Measurements from ENCODE around the gene IL2RA. TPM values are rescaled to one million over a fixed set of nuclear protein-coding genes. Genes with fewer than 3 reads are reported as not detected.

IL2RA gene
- total RNA-seq, 2 experiments from 2014 or later, result 1,215 to 1,272 TPM

DNA sequence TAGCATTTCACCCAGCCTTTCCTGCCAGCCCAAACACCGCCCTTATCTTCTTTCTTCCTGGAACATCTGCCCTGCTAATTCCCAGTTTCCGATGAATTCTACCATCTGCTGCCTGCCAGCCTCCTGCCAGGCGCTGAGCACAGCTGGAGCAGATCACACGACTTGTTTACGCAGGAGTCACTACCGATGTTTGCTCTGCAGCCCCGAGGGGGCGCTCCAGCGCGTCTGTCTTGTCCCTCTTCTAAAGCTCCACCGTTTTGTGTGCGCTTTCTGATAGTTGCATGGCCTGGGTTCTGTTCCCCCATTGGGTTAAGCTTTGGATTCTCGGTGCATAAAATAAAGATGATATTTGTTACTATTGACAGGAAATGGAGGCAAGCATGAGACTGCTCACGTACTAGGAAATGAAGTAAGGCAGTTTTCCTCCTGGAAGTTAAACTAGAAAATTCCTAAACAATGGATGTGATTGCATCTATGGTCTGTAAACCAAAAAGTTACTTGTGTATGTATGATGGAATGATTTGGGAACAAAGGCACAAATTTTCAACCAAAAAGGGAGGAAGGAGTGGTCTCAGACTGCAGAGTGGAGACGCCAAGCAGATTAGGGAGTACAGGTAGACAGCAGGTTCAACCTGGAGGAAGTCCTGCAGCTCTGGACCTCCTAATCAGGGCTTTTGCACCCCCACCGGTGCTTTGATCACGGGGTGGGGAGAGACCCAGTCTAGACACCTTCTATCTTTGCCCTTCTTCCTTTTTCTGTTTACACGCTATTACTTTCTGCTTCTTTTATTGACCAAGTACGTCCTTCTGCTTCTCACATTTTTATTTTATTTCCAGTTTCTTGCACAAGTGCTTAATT lies 24.4 kb upstream of the IL2RA start:
- POLR2A ChIA-PET, result interaction anchor here (0.6 to 1.9 kb wide), 7 partner anchors 9 to 40 kb away, joined by 3 to 11 read pairs (median 4); no protein-coding TSS in a partner anchor

DNA sequence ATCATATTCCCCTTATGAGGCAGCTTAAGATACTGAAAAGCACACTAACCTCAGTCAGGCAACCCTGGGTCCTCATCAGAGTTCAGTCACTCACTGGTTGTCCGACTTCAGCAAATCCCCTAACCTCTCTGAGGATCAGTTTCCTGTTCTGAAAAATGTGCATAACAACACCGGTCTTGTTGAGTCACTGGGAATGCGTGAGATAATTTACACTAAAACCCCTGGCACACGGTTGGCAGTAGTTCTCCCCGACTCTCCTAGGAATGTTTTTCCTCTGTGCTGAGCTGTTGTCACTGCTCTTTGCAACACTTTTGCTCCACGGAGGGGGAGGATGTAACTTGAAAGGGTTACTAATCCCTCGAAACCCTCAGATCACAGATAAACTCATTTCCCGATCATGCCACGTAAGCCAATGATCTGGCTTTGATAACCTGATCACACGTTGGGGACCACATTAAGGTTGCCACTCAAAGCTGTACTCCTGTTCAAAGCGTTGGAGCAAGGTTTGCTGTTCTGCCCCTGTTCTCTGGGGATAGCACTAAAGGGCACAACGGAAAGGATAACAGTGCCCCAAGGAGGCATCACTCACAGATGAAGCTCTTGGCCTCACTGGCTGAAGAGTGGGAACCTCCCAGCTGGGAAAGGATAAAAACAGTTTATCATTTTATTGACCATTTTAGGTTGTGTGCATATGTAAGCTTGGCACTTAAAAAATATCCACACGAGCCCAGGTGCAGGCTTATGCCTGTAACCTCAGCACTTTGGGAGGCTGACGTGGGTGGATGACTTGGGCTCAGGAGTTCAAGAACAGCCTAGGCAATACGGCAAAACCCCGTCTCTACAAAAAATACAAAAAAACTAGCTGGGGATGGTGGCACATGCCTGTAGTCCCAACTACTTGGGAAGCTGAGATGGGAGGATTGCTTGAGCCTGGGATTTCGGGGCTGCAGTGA lies 21.6 kb upstream of the IL2RA start:
- ChIA-PET CTCF (interaction anchor here (0.6 to 4.7 kb wide), 16 partner anchors 8 to 318 kb away, joined by 3 to 52 read pairs (median 5); partner anchors contain the start of genes IL2RA and PFKFB3), POLR2A (interaction anchor here (0.5 to 2.6 kb wide), 15 partner anchors 9 to 265 kb away, joined by 3 to 28 read pairs (median 4); partner anchors contain the start of genes IL2RA and PFKFB3)

More for the DNA sequence above, 24.4 kb upstream of the IL2RA start:
- CTCF ChIA-PET, result interaction anchor here (0.6 to 2.6 kb wide), 21 partner anchors 12 to 984 kb away, joined by 3 to 22 read pairs (median 4); partner anchors contain the start of genes IL2RA and PFKFB3

DNA sequence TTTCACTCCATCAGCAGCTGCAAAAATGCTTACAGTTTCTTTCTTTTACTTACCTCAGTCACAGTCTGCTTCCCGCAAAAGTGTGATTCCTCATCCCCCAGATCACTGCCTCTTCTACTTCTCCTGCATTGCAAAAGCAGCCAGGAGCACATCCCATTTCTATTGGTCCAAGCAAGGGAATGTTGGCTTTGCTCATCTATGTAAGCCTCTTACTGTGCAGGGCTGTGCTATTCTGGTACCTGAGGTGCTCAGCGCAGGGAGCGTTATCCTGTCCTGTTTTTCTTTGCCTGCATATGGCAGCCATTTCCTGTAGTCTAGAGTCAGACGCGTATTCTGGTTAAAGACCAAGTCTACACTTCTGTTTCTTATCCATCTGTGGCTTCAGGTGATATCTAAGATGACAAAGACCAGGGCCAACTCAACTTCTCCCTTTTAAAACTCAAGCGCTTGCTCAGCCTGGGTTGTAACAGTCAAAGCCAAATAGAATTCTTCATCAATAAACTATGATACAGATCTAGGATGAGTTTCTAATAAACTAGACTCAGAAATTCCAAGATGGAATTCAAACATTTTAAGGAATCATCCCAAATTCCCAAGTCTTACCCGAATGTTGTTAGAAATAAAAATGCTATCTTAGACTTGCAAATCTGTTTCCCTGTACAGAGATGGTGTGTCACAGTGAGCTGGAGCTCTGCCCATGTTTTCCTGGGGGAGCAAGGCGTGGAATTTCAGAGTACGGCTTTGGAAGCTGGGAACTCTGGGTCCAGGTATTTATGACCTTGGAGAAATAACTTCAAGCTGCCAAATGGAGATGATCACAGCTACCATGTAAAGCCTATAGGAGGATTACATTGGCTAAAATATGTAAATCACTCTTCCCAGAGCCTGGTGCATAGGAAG lies 20.6 kb upstream of the IL2RA start:
- CTCF ChIA-PET, result interaction anchor here (0.9 to 4.7 kb wide), 9 partner anchors 9 to 120 kb away, joined by 4 to 52 read pairs (median 8); partner anchors contain the start of gene PFKFB3
- POLR2A ChIA-PET, result interaction anchor here (0.5 to 2.6 kb wide), 9 partner anchors 8 to 37 kb away, joined by 3 to 28 read pairs (median 7); partner anchors contain the start of gene IL2RA

DNA sequence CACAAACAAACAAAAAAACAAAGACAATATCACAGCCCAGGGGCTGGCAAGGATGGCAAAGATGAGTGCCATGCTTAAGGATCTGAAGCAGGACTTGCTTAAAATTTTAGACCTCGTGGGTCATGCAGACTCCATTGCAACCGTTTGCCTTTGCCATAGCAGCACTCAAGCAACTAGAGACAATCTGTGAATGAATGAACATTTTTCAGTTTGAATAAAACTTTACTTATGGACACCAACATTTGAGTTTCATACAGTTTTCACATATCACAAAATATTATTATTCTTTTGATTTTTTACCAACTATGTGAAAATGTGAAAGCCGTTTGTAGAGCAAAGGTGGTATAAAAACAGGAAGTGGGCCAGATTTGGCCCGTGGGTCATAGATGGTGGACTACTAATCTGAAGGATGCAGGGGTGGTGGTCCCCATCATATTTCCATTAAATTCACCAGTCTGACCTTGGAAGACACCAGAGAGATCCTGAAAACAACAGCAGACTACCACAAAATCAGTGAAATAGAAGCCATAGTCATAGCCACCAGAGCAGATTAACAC lies 18.3 kb upstream of the IL2RA start:
- CTCF ChIA-PET, result interaction anchor here (4.7 kb wide), 1 partner anchor 8 kb away, joined by 52 read pairs; no protein-coding TSS in a partner anchor
- POLR2A ChIA-PET, result no interaction called here

DNA sequence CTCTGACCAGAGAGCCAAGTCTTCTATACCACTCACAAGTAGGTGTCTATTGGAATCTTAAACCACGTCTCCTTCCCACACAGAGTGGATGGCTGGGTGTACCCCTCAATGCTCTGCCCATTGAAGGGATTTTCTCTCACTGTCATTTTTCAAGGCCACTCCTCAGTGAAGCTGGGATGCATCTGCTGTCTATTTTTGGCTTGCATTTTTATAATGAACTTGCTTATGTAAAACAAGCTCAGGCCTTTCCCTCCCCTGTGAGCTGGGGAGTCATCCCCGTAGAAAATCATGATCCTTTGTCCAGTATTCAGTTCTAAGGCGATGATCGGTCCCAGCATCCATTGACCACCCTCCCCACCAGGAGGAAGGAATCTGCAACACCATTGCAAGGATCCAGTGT lies 16.9 kb upstream of the IL2RA start:
- ChIA-PET CTCF (interaction anchor here (1.2 kb wide), 1 partner anchor 12 kb away, joined by 3 read pairs; no protein-coding TSS in a partner anchor), POLR2A (no interaction called here)

DNA sequence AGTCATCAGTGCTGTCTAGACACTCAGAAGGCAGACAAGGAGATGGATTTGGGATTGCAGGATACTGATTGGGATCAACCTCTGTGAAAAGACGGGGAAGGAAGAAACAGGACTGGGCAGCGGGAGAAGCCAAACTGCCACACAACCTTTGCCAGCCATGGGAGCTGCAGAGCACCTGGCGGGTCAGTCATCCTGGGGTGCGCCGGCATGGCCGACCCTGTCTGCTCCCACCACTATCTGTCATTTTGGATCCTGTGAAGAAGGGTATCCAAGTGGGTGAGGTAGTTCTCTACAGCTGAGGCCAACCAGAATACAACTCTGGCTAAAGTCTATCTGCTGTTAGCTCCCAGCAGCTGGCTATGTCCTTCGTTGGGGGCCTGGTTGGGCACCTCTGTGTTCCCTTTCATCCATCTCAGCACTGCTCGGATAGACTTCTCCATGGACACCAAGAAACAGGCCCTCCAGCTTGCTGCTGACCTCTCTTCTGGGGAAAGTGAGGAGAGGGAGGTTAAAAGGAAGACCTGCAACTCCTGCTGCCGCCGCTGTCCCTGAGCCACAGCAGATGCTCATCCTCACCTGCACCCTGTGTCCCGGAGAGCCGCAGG lies 15.0 kb upstream of the IL2RA start:
- CTCF ChIA-PET, result no interaction called here
- POLR2A ChIA-PET, result interaction anchor here (1.0 kb wide), 1 partner anchor 10 kb away, joined by 3 read pairs; no protein-coding TSS in a partner anchor

DNA sequence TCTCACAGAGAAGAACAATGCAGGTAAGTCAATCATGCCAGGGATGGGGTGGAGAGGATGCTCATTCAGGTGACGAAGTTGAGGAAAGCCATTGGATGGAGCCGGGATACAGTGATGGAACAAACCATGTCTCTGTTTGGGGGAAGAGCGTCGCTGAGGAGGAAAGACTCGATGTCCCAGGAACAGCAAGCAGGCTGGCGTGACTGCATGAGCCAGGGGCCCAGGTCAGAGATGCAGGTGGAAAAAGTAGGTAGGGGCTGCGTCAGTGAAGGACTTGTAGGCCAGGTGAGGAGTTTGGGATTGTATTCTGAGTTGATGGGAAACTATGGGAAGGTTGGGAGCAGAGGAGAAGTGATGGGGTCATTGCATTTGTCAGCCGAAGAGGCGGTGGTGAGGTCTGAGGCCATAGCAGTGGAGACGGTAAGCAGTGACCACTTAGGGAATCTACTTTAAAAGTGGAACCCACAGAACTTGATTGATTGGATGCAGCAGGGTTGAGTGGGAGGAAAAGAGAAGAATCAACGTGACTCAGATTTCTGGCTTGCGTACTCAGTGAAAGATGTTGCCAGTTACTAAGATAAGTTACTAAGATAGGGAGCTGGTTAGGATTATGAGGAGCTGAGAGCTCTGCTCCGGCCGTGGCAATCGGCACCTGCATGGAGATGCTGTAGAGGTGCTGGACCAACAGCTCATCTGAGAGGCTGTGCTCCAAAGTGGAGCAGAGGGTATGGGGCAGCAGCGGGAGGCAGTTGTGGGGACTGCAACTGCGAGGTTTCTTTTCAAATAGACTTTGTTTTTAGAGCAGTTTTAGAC lies 12.5 kb upstream of the IL2RA start:
- CTCF ChIA-PET, result interaction anchor here (1.1 to 6.6 kb wide), 4 partner anchors 8 to 23 kb away, joined by 3 to 52 read pairs (median 8); partner anchors contain the start of gene IL2RA
- POLR2A ChIA-PET, result interaction anchor here (0.5 to 4.1 kb wide), 9 partner anchors 9 to 273 kb away, joined by 3 to 41 read pairs (median 4); partner anchors contain the start of gene IL2RA

DNA sequence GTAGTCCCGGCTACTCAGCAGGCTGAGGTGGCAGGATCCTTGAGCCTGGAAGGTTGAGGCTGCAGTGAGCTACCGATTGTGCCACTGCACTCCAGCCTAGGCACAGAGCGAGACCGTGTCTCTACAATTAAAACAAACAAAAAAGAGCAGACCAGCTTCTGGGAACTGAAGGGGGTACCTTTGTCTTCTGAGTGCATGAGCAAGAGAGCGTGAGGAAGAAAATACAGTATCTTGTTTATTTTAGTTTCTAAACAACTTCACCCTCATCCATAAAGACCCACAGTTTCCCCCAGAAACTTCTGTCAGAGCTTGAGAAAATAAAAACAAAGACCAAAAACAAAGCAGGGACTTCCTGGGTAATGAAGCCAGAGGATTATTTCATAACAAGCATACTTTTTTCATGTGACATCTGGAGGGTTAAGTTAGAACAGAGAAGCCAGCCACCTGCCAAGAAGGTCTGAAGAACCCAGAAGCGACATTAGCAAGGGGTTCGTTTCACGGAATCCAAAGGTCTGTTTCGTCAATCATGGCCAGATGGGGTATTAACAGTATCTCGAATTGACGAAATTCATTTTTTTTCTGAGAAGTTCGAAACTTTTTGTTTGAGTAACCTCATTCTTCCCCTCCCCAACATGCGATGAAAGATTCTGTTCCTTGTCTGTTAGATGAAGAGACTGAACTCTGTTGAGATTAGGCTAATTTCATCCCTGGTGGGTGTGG lies 10.2 kb upstream of the IL2RA start:
- ChIA-PET POLR2A (interaction anchor here (1.1 to 4.1 kb wide), 6 partner anchors 10 to 25 kb away, joined by 3 to 41 read pairs (median 21); partner anchors contain the start of gene IL2RA), CTCF (interaction anchor here (1.1 to 6.6 kb wide), 8 partner anchors 10 to 26 kb away, joined by 3 to 52 read pairs (median 6); partner anchors contain the start of gene IL2RA)

DNA sequence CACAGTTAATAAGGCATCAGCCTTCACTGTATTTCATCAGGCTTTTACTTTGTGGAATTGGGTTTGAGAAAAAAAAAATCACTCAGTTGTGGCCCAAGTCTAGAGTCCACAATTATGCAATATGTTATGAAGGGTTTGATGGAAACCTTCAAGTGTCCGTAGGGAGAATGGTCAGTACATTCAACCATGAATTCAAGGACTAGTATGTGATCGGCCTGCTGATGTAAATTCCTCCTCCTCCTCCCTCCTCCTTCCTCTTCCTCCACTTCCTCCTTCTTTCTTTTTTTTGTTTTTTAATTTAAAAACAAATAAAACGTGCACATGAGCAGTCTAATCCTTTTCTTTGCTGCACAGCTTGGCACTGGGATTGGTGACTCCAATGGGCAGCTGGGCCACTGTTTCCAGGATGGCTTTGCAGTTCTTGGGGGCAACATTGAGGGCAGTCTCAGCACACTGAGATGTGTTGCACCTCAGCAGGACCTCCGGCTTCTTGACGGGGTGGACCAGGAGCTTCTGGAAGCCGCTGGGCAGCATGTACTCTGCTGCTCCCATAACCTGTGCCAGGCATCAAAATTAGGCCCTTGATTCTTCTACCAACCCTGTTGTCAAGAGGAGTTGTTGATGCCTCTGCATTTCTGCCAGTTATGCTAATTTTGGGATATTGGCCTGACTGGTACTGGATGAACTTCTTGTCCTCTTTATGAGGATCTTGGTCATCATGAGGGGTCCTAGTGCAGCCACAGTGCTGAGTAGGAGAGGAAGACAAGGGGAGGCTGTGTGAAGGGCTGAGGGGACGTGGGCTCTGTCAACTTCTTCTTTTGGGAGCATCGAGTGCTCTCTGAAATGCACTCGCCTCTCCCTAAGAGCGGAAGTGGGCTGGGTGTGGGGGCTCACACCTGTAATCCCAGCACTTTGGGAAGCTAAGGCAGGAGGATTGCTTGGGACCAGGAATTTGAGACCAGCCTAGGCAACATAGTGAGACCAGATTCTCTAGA lies 9.3 kb upstream of the IL2RA start:
- POLR2A ChIA-PET, result interaction anchor here (0.8 to 4.1 kb wide), 8 partner anchors 9 to 24 kb away, joined by 3 to 41 read pairs (median 14); partner anchors contain the start of gene IL2RA

DNA sequence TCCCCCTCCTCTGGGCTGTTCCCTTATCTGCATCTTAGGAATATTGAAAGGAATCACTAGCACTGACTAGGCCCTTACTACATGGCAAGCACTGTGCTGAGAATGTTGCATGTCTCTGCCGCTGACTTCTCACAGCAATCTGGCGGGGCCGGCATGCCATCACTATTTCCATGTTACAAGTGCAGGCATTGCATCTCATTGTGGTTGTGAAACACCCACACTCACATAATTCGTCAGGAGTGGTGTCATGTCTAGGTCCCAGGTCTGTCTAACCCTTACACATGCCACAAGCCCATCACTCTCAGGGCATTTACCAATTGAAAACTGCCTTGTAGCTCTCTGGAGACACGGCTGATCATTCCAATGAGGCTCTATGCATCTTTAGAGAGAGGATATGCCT lies 8.5 kb upstream of the IL2RA start:
- CTCF ChIA-PET, result interaction anchor here (0.9 to 6.6 kb wide), 5 partner anchors 8 to 19 kb away, joined by 3 to 52 read pairs (median 5); partner anchors contain the start of gene IL2RA
- POLR2A ChIA-PET, result interaction anchor here (0.8 to 4.1 kb wide), 4 partner anchors 8 to 20 kb away, joined by 5 to 22 read pairs (median 14); partner anchors contain the start of gene IL2RA

More for the DNA sequence above, 9.3 kb upstream of the IL2RA start:
- CTCF ChIA-PET, result interaction anchor here (0.9 to 6.6 kb wide), 6 partner anchors 9 to 25 kb away, joined by 3 to 52 read pairs (median 9); partner anchors contain the start of gene IL2RA

DNA sequence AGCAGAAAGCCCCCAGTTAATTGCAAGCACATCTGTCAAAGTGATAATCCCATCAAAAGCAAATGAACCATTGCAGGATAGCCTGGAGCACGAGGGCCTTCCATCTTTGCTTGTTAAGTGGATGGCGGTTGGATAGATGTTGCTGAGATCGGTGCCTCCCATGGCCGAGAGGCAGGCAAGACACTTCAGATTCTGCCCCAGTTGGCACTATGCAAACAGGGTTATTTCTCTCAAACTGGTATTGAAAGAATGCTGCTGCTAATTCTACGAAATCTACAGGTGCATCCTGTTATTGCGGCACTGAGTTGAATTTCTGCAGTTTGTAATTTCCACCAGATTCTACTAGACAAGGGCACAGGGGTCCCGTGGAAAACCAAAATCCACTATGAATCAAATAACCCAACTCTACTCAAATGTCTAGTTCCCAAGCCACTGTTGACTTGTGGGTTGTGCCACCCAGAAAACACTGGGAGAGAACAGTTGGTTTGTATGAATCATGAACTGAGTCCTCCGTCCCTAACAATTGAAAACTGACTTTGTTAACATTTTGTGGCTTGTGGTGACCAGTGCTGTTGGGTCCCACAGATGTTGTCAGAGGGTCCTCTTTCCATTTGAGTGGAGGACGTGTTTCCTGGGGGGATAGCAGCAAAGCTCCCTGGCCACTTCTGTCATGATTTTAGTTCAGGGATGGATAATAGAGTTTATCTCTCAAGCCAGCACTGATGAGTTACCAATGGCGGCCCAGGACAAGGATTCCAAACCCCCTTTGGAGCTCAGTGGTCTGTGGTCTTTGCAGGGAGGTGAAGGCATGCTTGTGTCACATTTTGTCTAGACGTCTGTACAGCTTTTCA lies 7.1 kb upstream of the IL2RA start:
- ChIA-PET CTCF (interaction anchor here (1.0 to 6.6 kb wide), 5 partner anchors 13 to 20 kb away, joined by 3 to 52 read pairs (median 4); no protein-coding TSS in a partner anchor), POLR2A (interaction anchor here (0.7 to 1.5 kb wide), 4 partner anchors 15 to 18 kb away, joined by 3 to 5 read pairs (median 4); no protein-coding TSS in a partner anchor)

DNA sequence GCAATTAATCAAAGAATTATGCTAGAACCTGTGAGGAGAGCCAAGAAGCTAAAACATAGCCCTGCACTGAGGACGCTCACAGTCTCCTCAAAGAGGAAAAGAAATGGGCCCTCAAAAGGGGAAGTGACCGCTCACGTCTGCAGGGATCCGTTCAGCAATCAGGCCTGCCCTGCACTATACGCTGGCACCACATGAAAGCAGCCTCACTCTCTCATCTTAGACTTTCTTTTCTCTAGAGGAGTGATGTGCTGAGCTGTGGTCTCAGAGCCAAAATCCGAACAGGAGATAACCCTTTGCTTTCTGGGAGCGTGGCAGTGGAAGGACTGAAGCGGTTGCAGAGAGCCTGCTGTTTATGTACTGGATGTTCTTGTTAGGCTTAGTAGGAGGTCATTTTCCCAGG lies 6.3 kb upstream of the IL2RA start:
- ChIA-PET POLR2A (interaction anchor here (0.7 to 0.8 kb wide), 2 partner anchors 12 to 22 kb away, joined by 3 to 8 read pairs; no protein-coding TSS in a partner anchor), CTCF (interaction anchor here (0.8 to 2.9 kb wide), 3 partner anchors 15 to 18 kb away, joined by 4 to 13 read pairs (median 5); no protein-coding TSS in a partner anchor)

DNA sequence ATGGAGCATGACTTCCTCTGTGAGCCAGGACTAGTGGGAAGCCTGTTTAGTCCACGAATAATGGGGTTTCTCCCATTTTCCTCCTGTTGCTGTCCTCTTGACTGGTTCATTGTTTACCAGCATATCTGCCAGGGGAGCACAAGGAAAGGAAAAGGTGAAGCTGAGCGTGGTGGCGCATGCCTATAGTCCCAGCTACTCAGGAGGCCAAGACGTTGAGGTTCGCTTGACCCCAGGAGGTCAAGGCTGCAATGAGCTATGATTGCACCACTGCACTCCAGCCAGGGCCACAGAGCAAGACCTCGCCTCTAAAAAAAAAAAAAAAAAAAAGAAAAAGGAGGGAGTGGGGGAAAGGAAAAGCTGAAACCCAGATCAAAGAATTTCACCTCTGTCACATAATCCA lies 5.8 kb upstream of the IL2RA start:
- ChIA-PET CTCF (interaction anchor here (0.8 to 2.9 kb wide), 3 partner anchors 15 to 19 kb away, joined by 4 to 13 read pairs (median 5); no protein-coding TSS in a partner anchor), POLR2A (interaction anchor here (0.7 to 2.0 kb wide), 3 partner anchors 11 to 22 kb away, joined by 3 to 8 read pairs (median 7); no protein-coding TSS in a partner anchor)
